NCI-H226 (cell line): ENCODE measurements around the gene NKX2-4.

Source experiments
- DNase-seq: peaks from one replicate; pipeline ENCODE4 v3.0.0-alpha.2; 2015

Gene NKX2-4

GRCh38 chr20:21393816-21394519, 3.4 kb downstream of the NKX2-4 start:
- no peak for DNase-seq

GRCh38 chr20:21393166-21393565, 4.2 kb downstream of the NKX2-4 start:
- DNase-seq = no peak

GRCh38 chr20:21391972-21392352, 5.4 kb downstream of the NKX2-4 start:
- no peak for DNase-seq

- DNase-seq = no peak
These were observed 5.9 kb downstream of the NKX2-4 start for GRCh38 chr20:21391185-21391971.

GRCh38 chr20:21390768-21391167, 6.6 kb downstream of the NKX2-4 start:
- no peak for DNase-seq

GRCh38 chr20:21389368-21389767, 8.0 kb downstream of the NKX2-4 start:
- DNase-seq = no peak

- no peak for DNase-seq
These were observed 8.8 kb downstream of the NKX2-4 start for GRCh38 chr20:21388566-21388965.

GRCh38 chr20:21387528-21387927, 9.8 kb downstream of the NKX2-4 start:
- no peak for DNase-seq

GRCh38 chr20:21386111-21386510, 11.2 kb downstream of the NKX2-4 start:
- DNase-seq = no peak

- DNase-seq = no peak
These were observed 12.9 kb downstream of the NKX2-4 start for GRCh38 chr20:21384308-21384892.

GRCh38 chr20:21381619-21382018, 15.7 kb downstream of the NKX2-4 start:
- DNase-seq = no peak

GRCh38 chr20:21380711-21381110, 16.6 kb downstream of the NKX2-4 start:
- no peak for DNase-seq

- DNase-seq = no peak
These were observed 19.1 kb downstream of the NKX2-4 start for GRCh38 chr20:21378259-21378658.

GRCh38 chr20:21377701-21378100, 19.6 kb downstream of the NKX2-4 start:
- no peak for DNase-seq

GRCh38 chr20:21376626-21377025, 20.7 kb downstream of the NKX2-4 start:
- peak; percentile 74 for DNase-seq

GRCh38 chr20:21373436-21373835, 23.9 kb downstream of the NKX2-4 start:
- DNase-seq = peak; percentile 30

GRCh38 chr20:21372016-21372415, 25.3 kb downstream of the NKX2-4 start:
- DNase-seq = no peak

- DNase-seq = no peak
These were observed 26.1 kb downstream of the NKX2-4 start for GRCh38 chr20:21371193-21371592.

- DNase-seq = no peak
These were observed 28.5 kb downstream of the NKX2-4 start for GRCh38 chr20:21368791-21369190.

- DNase-seq = peak; percentile 73
These were observed 31.1 kb downstream of the NKX2-4 start for GRCh38 chr20:21366273-21366672.

- no peak for DNase-seq
These were observed 31.6 kb downstream of the NKX2-4 start for GRCh38 chr20:21365771-21366170.

GRCh38 chr20:21364413-21364812, 32.9 kb downstream of the NKX2-4 start:
- DNase-seq = no peak

- DNase-seq = peak; percentile 81
These were observed 36.1 kb downstream of the NKX2-4 start for GRCh38 chr20:21361266-21361665.

GRCh38 chr20:21360705-21361104, 36.6 kb downstream of the NKX2-4 start:
- no peak for DNase-seq
